ENCODE results near the gene RAD50. TPM values are rescaled to one million over a fixed set of nuclear protein-coding genes. Genes with fewer than 3 reads are reported as not detected.

Gene RAD50
- total and polyA plus RNA-seq, 10 donors: 4.2 to 34.0 (median 25.7) TPM

- Histone ChIP-seq H3K36me3 (no peaks in the 10 kb centered on the region), H3K9me3 (no peaks in the 10 kb centered on the region), H3K27me3 (replicated peaks in 1 of 7) (peaks cover 3 to 38% (median 24%) of the 10 kb centered on the region in 7 donors), H3K4me3 (no peak overlapping the region), H3K27ac (no peak overlapping the region), H3K4me1 (peaks cover 7 to 36% (median 21%) of the 10 kb centered on the region in 6 donors)
- TF ChIP-seq POLR2A (IDR thresholded peaks at IDR 0.05) (no peak), POLR2AphosphoS5 (IDR thresholded peaks at IDR 0.05) (no peak)
- TF ChIP-seq, protein P1, sequence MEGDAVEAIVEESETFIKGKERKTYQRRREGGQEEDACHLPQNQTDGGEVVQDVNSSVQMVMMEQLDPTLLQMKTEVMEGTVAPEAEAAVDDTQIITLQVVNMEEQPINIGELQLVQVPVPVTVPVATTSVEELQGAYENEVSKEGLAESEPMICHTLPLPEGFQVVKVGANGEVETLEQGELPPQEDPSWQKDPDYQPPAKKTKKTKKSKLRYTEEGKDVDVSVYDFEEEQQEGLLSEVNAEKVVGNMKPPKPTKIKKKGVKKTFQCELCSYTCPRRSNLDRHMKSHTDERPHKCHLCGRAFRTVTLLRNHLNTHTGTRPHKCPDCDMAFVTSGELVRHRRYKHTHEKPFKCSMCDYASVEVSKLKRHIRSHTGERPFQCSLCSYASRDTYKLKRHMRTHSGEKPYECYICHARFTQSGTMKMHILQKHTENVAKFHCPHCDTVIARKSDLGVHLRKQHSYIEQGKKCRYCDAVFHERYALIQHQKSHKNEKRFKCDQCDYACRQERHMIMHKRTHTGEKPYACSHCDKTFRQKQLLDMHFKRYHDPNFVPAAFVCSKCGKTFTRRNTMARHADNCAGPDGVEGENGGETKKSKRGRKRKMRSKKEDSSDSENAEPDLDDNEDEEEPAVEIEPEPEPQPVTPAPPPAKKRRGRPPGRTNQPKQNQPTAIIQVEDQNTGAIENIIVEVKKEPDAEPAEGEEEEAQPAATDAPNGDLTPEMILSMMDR (IDR thresholded peaks at IDR 0.05 in 8 of 11, conservative IDR thresholded peaks at IDR 0.05 in 3 of 11): no peak
- no peak for DNase-seq
- 86 to 91% (median 88%) methylated on average over 18 to 23 of the region's 23 CpGs for WGBS, 5 donors
- intact Hi-C loops (cut with DNase I; ENCODE audit: low total_unique reads): no loop called here
Measured at GRCh38 chr5:132659598-132660493, 103.1 kb downstream of the RAD50 start.

GRCh38 chr5:132661231-132662003 lies 104.6 kb downstream of the RAD50 start:
- H3K4me1 ChIP-seq: peaks cover 1 to 28% (median 11%) of the 10 kb centered on the region in 6 donors
- no peak for DNase-seq
- 68 to 77% (median 72%) methylated on average over 11 to 12 of the region's 12 CpGs for WGBS, 5 donors
- no peak overlapping the region for H3K4me3 ChIP-seq
- TF ChIP-seq, protein P1 (IDR thresholded peaks at IDR 0.05 in 8 of 11, conservative IDR thresholded peaks at IDR 0.05 in 3 of 11): no peak
- TF ChIP-seq POLR2AphosphoS5 (IDR thresholded peaks at IDR 0.05) (no peak), POLR2A (IDR thresholded peaks at IDR 0.05) (no peak)
- intact Hi-C loops (cut with DNase I; ENCODE audit: low total_unique reads): no loop called here
- H3K27me3 ChIP-seq (replicated peaks in 1 of 7): peaks cover 1 to 22% (median 9%) of the 10 kb centered on the region in 7 donors
- no peak overlapping the region for H3K27ac ChIP-seq
- no peaks in the 10 kb centered on the region for H3K36me3 ChIP-seq
- H3K9me3 ChIP-seq: no peaks in the 10 kb centered on the region

GRCh38 chr5:132662004-132662401 lies 105.2 kb downstream of the RAD50 start:
- H3K36me3 ChIP-seq: no peaks in the 10 kb centered on the region
- no peaks in the 10 kb centered on the region for H3K9me3 ChIP-seq
- no peak overlapping the region for H3K4me3 ChIP-seq
- no peak overlapping the region for H3K27ac ChIP-seq
- intact Hi-C loops (cut with DNase I; ENCODE audit: low total_unique reads): no loop called here
- peaks cover 0 to 22% (median 6%) of the 10 kb centered on the region in 6 donors for H3K4me1 ChIP-seq
- no peak for DNase-seq
- peaks cover 0 to 16% (median 4%) of the 10 kb centered on the region in 7 donors for H3K27me3 ChIP-seq (replicated peaks in 1 of 7)
- WGBS, 5 donors: 78 to 91% (median 86%) methylated on average over 9 of the region's 9 CpGs
- TF ChIP-seq POLR2A (IDR thresholded peaks at IDR 0.05) (no peak), POLR2AphosphoS5 (IDR thresholded peaks at IDR 0.05) (no peak)
- TF ChIP-seq, protein P1 (IDR thresholded peaks at IDR 0.05 in 8 of 11, conservative IDR thresholded peaks at IDR 0.05 in 3 of 11): no peak

Data from spleen (tissue), 11 donors.